Endodermal cell (in vitro differentiated cells): ENCODE measurements around the gene CNIH3. TPM values are rescaled to one million over a fixed set of nuclear protein-coding genes. Genes with fewer than 3 reads are reported as not detected.

Experiments used
- DNase-seq: peaks from one replicate; pipeline ENCODE4 v3.0.0-alpha.2; 2017
- H3K27ac ChIP-seq: 2 replicates; pipeline ENCODE4 v1.5.1; 2013; ENCODE audit warnings: mild to moderate bottlenecking, low read depth, low read length, moderate library complexity
- H3K27me3 ChIP-seq: 2 replicates; pipeline ENCODE4 v1.6.1; 2013; ENCODE audit warnings: mild to moderate bottlenecking, low read length, moderate library complexity; ENCODE audit not compliant: insufficient read depth, control insufficient read depth, poor library complexity, severe bottlenecking
- H3K36me3 ChIP-seq: 2 replicates; pipeline ENCODE4 v1.7.0; 2013; ENCODE audit warnings: mild to moderate bottlenecking, low read length, moderate library complexity; ENCODE audit not compliant: control insufficient read depth, insufficient read depth
- H3K4me1 ChIP-seq: one replicate; pipeline ENCODE4 v1.7.0; 2013; ENCODE audit warnings: low read length; ENCODE audit not compliant: control insufficient read depth, insufficient read depth
- H3K4me3 ChIP-seq: 2 replicates; pipeline ENCODE4 v1.5.1; 2013; ENCODE audit warnings: mild to moderate bottlenecking, low read length, moderate library complexity
- H3K9ac ChIP-seq: 2 replicates; pipeline ENCODE4 v1.6.1; 2013; ENCODE audit warnings: mild to moderate bottlenecking, low read length, moderate library complexity; ENCODE audit not compliant: poor library complexity, severe bottlenecking; ENCODE audit errors: extremely low read depth
- H3K9me3 ChIP-seq: 2 replicates; pipeline ENCODE4 v1.6.1; 2013; ENCODE audit warnings: mild to moderate bottlenecking, low read length, moderate library complexity; ENCODE audit not compliant: control insufficient read depth
- H3K27ac Mint-ChIP-seq: 2 replicates; pipeline ENCODE4 v1.8.0; 2020; ENCODE audit warnings: mixed read lengths
- H3K27me3 Mint-ChIP-seq: 2 replicates; pipeline ENCODE4 v1.8.0; 2021; ENCODE audit warnings: mild to moderate bottlenecking, mixed read lengths; ENCODE audit not compliant: insufficient read depth
- H3K36me3 Mint-ChIP-seq: 2 replicates; pipeline ENCODE4 v1.8.0; 2020; ENCODE audit warnings: low read depth, mixed read lengths
- H3K4me1 Mint-ChIP-seq: 2 replicates; pipeline ENCODE4 v1.8.0; 2020; ENCODE audit warnings: mixed read lengths
- H3K4me3 Mint-ChIP-seq: 2 replicates; pipeline ENCODE4 v1.8.0; 2020; ENCODE audit warnings: mild to moderate bottlenecking, moderate library complexity, mixed read lengths
- H3K9me3 Mint-ChIP-seq: 2 replicates; pipeline ENCODE4 v1.8.0; 2020; ENCODE audit warnings: mild to moderate bottlenecking, mixed read lengths
- WGBS, 2 experiments: methylation state at CpG; one replicate each; pipeline versions ENCODE4 v1.1.5 to v1.1.7; 2013; ENCODE audit warnings: missing lambda C conversion rate in 2 of 2, mixed read lengths in 1 of 2; ENCODE audit not compliant: insufficient coverage in 1 of 2, insufficient read length in 1 of 2; 5-methylcytosine and 5-hydroxymethylcytosine counted together
- total RNA-seq, 2 donors: library from RNA; stranded (reverse); fragmentation: NEBNext Ultra II Directional in 1 of 2; extraction: Animal tissue kit (Norgen Biotek cat#: 25700) in 1 of 2; gene quantifications; 2 replicates in 1 of 2; 3 replicates in 1 of 2; pipeline ENCODE4 v1.2.1, GENCODE V29; 2021
- TF ChIP-seq, protein P1 (sequence below): fragments of 200-600 bp; sonication (generic); conservative IDR thresholded peaks from 2 replicates; pipeline ENCODE4 v1.5.0; 2021; ENCODE audit warnings: antibody characterized with exemption, mild to moderate bottlenecking

Gene CNIH3
- total RNA-seq, 2 donors from 2014 or later: 4.5 to 6.6 TPM

GRCh38 chr1:224736619-224737352 lies 120.7 kb downstream of the CNIH3 start:
- Histone ChIP-seq H3K27me3 (no peaks in the 10 kb centered on the region), H3K4me1 (peaks cover 3% of the 10 kb centered on the region), H3K9me3 (no peaks in the 10 kb centered on the region), H3K9ac (no peak overlapping the region), H3K36me3 (no peaks in the 10 kb centered on the region), H3K4me3 (no peak overlapping the region), H3K27ac (no peak overlapping the region)
- TF ChIP-seq, protein P1, sequence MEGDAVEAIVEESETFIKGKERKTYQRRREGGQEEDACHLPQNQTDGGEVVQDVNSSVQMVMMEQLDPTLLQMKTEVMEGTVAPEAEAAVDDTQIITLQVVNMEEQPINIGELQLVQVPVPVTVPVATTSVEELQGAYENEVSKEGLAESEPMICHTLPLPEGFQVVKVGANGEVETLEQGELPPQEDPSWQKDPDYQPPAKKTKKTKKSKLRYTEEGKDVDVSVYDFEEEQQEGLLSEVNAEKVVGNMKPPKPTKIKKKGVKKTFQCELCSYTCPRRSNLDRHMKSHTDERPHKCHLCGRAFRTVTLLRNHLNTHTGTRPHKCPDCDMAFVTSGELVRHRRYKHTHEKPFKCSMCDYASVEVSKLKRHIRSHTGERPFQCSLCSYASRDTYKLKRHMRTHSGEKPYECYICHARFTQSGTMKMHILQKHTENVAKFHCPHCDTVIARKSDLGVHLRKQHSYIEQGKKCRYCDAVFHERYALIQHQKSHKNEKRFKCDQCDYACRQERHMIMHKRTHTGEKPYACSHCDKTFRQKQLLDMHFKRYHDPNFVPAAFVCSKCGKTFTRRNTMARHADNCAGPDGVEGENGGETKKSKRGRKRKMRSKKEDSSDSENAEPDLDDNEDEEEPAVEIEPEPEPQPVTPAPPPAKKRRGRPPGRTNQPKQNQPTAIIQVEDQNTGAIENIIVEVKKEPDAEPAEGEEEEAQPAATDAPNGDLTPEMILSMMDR: no peak
- no peaks in the 10 kb centered on the region for H3K9me3 Mint-ChIP-seq
- H3K36me3 Mint-ChIP-seq: no peaks in the 10 kb centered on the region
- H3K27ac Mint-ChIP-seq: peak overlapping the region; percentile 89
- peak; percentile 74 for DNase-seq
- peaks cover 2% of the 10 kb centered on the region for H3K27me3 Mint-ChIP-seq
- peaks cover 67% of the 10 kb centered on the region for H3K4me1 Mint-ChIP-seq
- no peak overlapping the region for H3K4me3 Mint-ChIP-seq
- WGBS, 2 experiments: 55 to 65% methylated on average over 10 to 16 of the region's 16 CpGs

GRCh38 chr1:224737353-224737727 lies 121.2 kb downstream of the CNIH3 start:
- Histone ChIP-seq H3K27me3 (no peaks in the 10 kb centered on the region), H3K4me3 (no peak overlapping the region), H3K36me3 (no peaks in the 10 kb centered on the region), H3K4me1 (peaks cover 3% of the 10 kb centered on the region), H3K9me3 (no peaks in the 10 kb centered on the region), H3K27ac (no peak overlapping the region), H3K9ac (no peak overlapping the region)
- DNase-seq: no peak
- Mint-ChIP-seq H3K4me3 (no peak overlapping the region), H3K27me3 (peaks cover 2% of the 10 kb centered on the region), H3K4me1 (peaks cover 65% of the 10 kb centered on the region), H3K9me3 (no peaks in the 10 kb centered on the region), H3K36me3 (no peaks in the 10 kb centered on the region), H3K27ac (peak overlapping the region; percentile 89)
- WGBS, 2 experiments: 84 to 88% methylated on average over 9 to 10 of the region's 10 CpGs
- TF ChIP-seq, protein P1: no peak

- Mint-ChIP-seq H3K27me3 (peaks cover 2% of the 10 kb centered on the region), H3K36me3 (no peaks in the 10 kb centered on the region), H3K9me3 (no peaks in the 10 kb centered on the region), H3K4me3 (no peak overlapping the region), H3K4me1 (peaks cover 46% of the 10 kb centered on the region), H3K27ac (no peak overlapping the region)
- WGBS, 2 experiments: 88 to 90% methylated on average over 7 to 12 of the region's 12 CpGs
- H3K27ac ChIP-seq: no peak overlapping the region
- H3K9ac ChIP-seq: no peak overlapping the region
- no peaks in the 10 kb centered on the region for H3K36me3 ChIP-seq
- DNase-seq: no peak
- no peaks in the 10 kb centered on the region for H3K27me3 ChIP-seq
- no peaks in the 10 kb centered on the region for H3K4me1 ChIP-seq
- TF ChIP-seq, protein P1: no peak
- no peak overlapping the region for H3K4me3 ChIP-seq
- no peaks in the 10 kb centered on the region for H3K9me3 ChIP-seq
These were observed 123.3 kb downstream of the CNIH3 start for GRCh38 chr1:224739303-224739996.
